Renal cortex interstitium (tissue), 11 donors: ENCODE data around the gene CST5. TPM values are rescaled to one million over a fixed set of nuclear protein-coding genes. Genes with fewer than 3 reads are reported as not detected.
A peak's percentile ranks its signal among the peaks of the same experiment; 100 is the strongest.
"Not testable (repeated sequence)": the region's sequence is repeated elsewhere in the genome, so short reads cannot be mapped to it uniquely, and the experiment has no call there.

Experiments
- DNase-seq, 11 donors: peaks; one replicate each; pipeline ENCODE4 v3.0.0-alpha.2; 2013; ENCODE audit warnings: low read depth in 9 of 11, low spot score in 4 of 11; ENCODE audit errors: extremely low read depth in 1 of 11
- polyA plus RNA-seq, 3 donors: library from polyadenylated mRNA; unstranded; fragments of 120-200 nt; gene quantifications; one replicate each; pipeline ENCODE4 v1.2.1, GENCODE V29; 2013; ENCODE audit not compliant: insufficient read length in 3 of 3

CST5 gene
- polyA plus RNA-seq, 3 donors, result 0.25 to 0.55 (median 0.39) TPM

GRCh38 chr20:23868321-23868720, 11.2 kb downstream of the CST5 start:
- no peak for DNase-seq

DNA sequence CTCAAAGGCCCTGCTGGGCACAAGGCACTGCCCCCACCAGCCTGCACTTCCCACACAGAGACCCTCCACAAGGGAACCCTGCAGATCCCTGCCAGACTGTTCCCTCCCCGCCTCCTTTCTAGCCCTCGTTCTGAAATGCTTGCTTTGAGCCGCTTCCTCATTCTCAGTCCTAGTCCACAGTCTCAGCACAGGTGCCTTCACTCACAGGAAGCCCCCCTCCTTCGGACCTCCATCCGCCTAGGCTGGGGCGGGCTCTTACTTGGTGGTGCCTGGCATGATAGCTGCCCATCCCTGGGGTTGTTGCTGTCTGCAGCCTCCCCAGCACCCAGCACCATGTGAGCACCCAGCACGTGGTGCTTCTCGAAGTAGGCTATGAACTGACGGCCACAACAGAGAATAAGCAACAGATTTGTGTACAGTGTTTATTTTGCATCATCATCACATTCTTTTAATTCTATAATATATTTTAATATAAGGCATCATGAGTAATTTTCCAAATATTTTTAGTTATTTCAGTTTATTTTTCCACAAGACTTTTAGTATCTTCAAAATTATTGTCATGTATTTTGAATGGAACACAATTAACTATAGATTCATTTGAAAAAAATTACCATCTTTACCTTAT, 12.3 kb downstream of the CST5 start:
- no peak for DNase-seq

DNA sequence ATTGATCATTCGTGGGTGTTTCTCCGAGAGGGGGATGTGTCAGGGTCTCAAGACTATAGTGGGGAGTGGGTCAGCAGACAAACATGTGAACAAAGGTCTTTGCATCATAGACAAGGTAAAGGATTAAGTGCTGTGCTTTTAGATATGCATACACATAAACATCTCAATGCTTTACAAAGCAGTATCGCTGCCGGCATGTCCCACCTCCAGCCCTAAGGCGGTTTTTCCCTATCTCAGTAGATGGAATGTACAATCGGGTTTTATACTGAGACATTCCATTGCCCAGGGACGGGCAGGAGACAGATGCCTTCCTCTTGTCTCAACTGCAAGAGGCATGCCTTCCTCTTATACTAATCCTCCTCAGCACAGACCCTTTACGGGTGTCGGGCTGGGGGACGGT, 18.8 kb downstream of the CST5 start:
- not testable (repeated sequence) for DNase-seq

DNA sequence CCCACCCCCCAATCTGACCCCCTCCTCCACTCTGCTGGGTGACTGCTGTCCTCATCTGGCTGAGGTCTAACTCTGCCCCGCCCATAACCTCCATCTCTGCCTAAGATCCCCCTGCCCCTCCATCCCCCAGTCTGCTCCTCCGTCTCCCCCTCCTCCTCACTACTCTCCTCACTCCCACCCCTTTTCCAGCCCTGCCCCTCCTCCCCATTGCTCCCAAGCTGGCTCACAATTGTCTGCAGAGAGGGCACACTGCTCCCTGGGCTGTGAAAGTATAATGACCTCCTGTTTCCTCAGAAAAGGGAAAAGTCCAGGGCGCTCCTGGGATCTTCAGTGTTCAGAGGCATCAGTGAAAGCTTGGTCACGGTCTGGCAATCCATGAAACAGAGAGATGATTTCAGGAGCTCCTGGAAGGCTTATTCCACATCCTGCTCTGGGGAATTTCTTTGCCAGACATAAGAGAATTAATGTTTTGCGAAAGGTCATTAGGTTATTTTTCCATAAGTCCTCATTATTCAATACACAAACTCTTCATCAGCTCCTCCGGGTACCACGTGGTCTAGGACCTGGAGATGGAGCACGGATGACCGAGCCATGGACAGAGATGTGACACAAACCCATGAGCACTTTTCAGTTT, 21.5 kb downstream of the CST5 start:
- DNase-seq, result peak in 9 of 11 donors; percentile 6 to 47 (median 24)

GRCh38 chr20:23856736-23857135, 22.8 kb downstream of the CST5 start:
- no peak for DNase-seq

DNA sequence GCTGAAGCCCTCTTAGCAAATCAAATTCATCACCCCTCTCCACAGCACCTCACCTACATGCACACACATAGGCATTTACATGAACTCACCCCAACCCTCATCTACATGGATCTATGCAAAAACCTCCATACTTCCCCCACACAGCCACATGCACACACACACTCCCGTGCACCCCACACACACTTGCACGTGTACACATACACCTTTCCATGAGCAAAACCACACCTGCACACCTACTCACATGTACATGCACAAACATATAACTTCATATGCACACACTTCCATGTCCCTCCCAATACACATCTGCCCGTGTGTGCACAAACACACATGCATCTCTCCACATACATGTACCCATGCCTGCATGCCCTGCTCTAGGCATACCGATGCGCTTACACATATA, 23.3 kb downstream of the CST5 start:
- DNase-seq, result no peak

DNA sequence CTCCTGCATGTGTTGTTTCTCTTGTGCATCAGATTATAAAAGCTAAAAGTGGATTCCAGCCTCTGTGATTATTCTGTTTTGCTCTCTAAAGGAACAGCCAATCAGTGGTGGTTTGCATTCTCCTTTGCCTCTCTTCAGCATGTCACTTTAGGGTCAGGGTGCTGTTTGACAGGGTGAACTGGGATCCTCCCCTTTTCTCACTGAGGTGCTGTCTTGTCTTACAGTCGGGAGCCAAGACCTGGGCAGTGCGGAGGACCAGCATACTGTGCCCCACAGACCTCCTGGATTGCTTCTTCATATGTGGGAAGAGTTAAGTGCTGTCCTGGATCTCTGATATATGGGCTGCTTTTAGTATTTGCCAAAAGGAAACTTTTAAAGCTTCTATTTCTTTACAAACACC, 37.9 kb downstream of the CST5 start:
- DNase-seq, result no peak

- no peak for DNase-seq
Observed at GRCh38 chr20:23835716-23836115, 43.8 kb downstream of the CST5 start.

DNA sequence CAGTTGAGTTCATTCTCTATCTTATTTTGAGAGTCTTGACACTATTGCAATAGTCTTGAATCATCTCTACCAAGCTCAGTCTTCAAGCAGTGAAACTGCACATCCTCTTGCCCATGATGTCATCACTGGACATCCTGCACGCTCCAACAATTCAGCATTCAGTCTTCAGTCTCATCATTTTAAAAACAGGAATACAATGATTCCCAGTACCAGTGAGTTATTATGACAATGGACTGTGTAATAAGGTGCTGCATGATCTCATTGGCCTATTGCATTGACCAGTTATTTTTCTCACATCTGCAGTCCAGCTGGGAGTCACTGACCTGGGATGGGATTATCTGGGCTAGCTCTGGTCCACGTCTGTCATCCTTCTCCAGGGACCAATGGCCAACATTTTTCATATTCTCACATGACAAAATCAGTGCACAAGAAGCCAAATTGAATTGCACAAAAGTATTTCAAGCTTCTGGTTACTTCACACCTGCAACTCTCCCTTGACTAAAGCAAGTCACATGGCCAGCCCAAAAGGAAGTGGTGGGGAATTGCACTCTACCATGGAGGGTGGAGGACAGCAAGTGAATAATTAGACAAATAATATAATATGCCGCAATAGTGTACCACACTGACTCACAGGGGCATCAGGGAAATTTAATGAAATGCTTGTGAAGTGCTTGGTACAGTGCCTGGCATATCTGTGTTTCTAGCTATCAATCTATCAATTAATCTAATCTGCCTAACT, 46.6 kb downstream of the CST5 start:
- DNase-seq, result no peak

DNA sequence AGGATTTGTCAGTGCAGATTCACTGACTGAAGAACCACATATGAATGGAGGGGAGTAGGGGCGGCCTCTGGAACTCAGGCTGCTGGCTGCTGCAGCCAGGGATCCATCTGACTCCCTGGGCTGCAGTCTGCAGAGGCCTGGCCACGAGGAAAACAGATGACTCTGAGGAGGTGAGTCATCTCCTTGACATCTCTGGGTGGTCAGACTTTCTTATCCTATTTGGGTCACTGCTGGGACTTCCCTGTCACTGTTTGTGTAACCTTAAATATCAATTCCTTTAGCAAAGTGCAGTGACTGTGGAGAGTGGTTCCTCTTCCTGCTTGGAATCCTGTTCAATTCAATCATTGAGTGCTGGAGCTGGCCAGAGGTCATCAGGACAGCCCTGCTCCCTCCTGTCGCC, 47.6 kb downstream of the CST5 start:
- DNase-seq, result not testable (repeated sequence)

- DNase-seq, result no peak
Observed at GRCh38 chr20:23826541-23827021, 53.0 kb downstream of the CST5 start, which contains the start of gene CST2. Gene CST2 (minus strand): TSS chr20:23826729. CDS start chr20:23826660, 69 bp downstream.

Other genes with a start within 250 kb of the CST5 start
- gene CST3, start 241.8 kb downstream of the CST5 start, polyA plus RNA-seq, result 100 to 1,000 TPM; 120 to 175 (median 175) TPM
- not detected for gene CST4, start 190.7 kb downstream of the CST5 start, polyA plus RNA-seq
- gene CST1, start 128.8 kb downstream of the CST5 start, polyA plus RNA-seq, result under 1 TPM in 1 of 3 donors, not detected in 2; 0.47 TPM
- gene CST2, start 53.0 kb downstream of the CST5 start, polyA plus RNA-seq, result under 1 TPM in 1 of 3 donors, not detected in 2; 0.14 TPM
- gene GGTLC1, start 109.0 kb upstream of the CST5 start, polyA plus RNA-seq, result under 1 TPM in 1 of 3 donors, not detected in 2; 0.14 TPM